CD14-positive monocyte (primary cell): ENCODE measurements around the gene LSG1. TPM values are rescaled to one million over a fixed set of nuclear protein-coding genes. Genes with fewer than 3 reads are reported as not detected.

Source experiments
- DNase-seq, 3 donors: peaks; one replicate each; pipeline ENCODE4 v3.0.0-alpha.2; 2011 to 2022
- H2AFZ ChIP-seq: 2 replicates; pipeline ENCODE4 v1.6.0; 2012; ENCODE audit warnings: mild to moderate bottlenecking, low read depth, low read length, inconsistent platforms; ENCODE audit not compliant: insufficient read depth, poor library complexity, severe bottlenecking
- H3K27ac ChIP-seq, 2 donors: 1 replicate in 1 of 2; 2 replicates in 1 of 2; pipeline ENCODE4 v1.5.1; 2012 to 2013; ENCODE audit warnings: low read length in 2 of 2, control low read depth in 1 of 2, inconsistent platforms in 1 of 2, low read depth in 1 of 2, mild to moderate bottlenecking in 1 of 2
- H3K27me3 ChIP-seq, 2 donors: one replicate each; pipeline versions ENCODE4 v1.6.0 to v1.6.1; 2011 to 2013; ENCODE audit warnings: low read length in 2 of 2; ENCODE audit not compliant: control insufficient read depth in 2 of 2, insufficient read depth in 2 of 2
- H3K36me3 ChIP-seq, 2 donors: replicated peaks in 1 of 2; 1 replicate in 1 of 2; 2 replicates in 1 of 2; pipeline versions ENCODE4 v1.5.1 to v1.6.1; 2012 to 2013; ENCODE audit warnings: low read length in 2 of 2, control low read depth in 1 of 2, inconsistent platforms in 1 of 2, mild to moderate bottlenecking in 1 of 2; ENCODE audit not compliant: insufficient read depth in 2 of 2, control insufficient read depth in 1 of 2
- H3K4me1 ChIP-seq, 2 donors: 1 replicate in 1 of 2; 2 replicates in 1 of 2; pipeline versions ENCODE4 v1.5.1 to v1.6.1; 2012 to 2013; ENCODE audit warnings: low read length in 2 of 2, control low read depth in 1 of 2, inconsistent platforms in 1 of 2, mild to moderate bottlenecking in 1 of 2, moderate library complexity in 1 of 2; ENCODE audit not compliant: insufficient read depth in 2 of 2, control insufficient read depth in 1 of 2
- H3K4me2 ChIP-seq: replicated peaks from 2 replicates; pipeline ENCODE3; 2012; ENCODE audit warnings: low read length, moderate library complexity, mild to moderate bottlenecking; ENCODE audit not compliant: poor library complexity, severe bottlenecking; ENCODE audit errors: extremely low read depth
- H3K4me3 ChIP-seq, 3 experiments: fragments of 200-600 bp in 1 of 3; sonication (generic) in 1 of 3; replicated peaks in 1 of 3; 1 replicate in 2 of 3; 2 replicates in 1 of 3; pipeline ENCODE4 v1.5.1; 2011 to 2013; ENCODE audit warnings: low read length in 3 of 3, mild to moderate bottlenecking in 3 of 3, control low read depth in 2 of 3, low read depth in 2 of 3, inconsistent platforms in 1 of 3, moderate library complexity in 1 of 3
- H3K79me2 ChIP-seq: 2 replicates; pipeline ENCODE4 v1.6.0; 2012; ENCODE audit warnings: mild to moderate bottlenecking, control low read depth, inconsistent platforms, low read length, moderate library complexity; ENCODE audit not compliant: insufficient read depth
- H3K9ac ChIP-seq: 2 replicates; pipeline ENCODE4 v1.6.0; 2017; ENCODE audit warnings: low read length, mild to moderate bottlenecking; ENCODE audit not compliant: insufficient read depth, poor library complexity, severe bottlenecking
- H3K9me3 ChIP-seq, 2 donors: replicated peaks in 1 of 2; 1 replicate in 1 of 2; 2 replicates in 1 of 2; pipeline versions ENCODE4 v1.5.1 to v1.6.1; 2012 to 2013; ENCODE audit warnings: low read length in 2 of 2, control low read depth in 1 of 2; ENCODE audit not compliant: control insufficient read depth in 1 of 2, insufficient read depth in 1 of 2
- H4K20me1 ChIP-seq: 2 replicates; pipeline ENCODE4 v1.6.0; 2012; ENCODE audit warnings: mild to moderate bottlenecking, low read length, control low read depth, moderate library complexity; ENCODE audit not compliant: insufficient read depth
- H3K27ac Mint-ChIP-seq, 7 donors: one replicate each; pipeline ENCODE4 v1.8.0; 2020; ENCODE audit warnings: mild to moderate bottlenecking in 7 of 7, mixed read lengths in 7 of 7, moderate library complexity in 6 of 7, inconsistent platforms in 2 of 7
- H3K27me3 Mint-ChIP-seq, 3 donors: one replicate each; pipeline ENCODE4 v1.8.0; 2021 to 2022; ENCODE audit warnings: low read depth in 3 of 3, mild to moderate bottlenecking in 3 of 3, mixed read lengths in 3 of 3, moderate library complexity in 3 of 3, inconsistent platforms in 1 of 3
- H3K36me3 Mint-ChIP-seq, 2 donors: one replicate each; pipeline ENCODE4 v1.8.0; 2020; ENCODE audit warnings: mixed read lengths in 2 of 2, inconsistent platforms in 1 of 2, mild to moderate bottlenecking in 1 of 2
- H3K4me1 Mint-ChIP-seq: one replicate; pipeline ENCODE4 v1.8.0; 2020; ENCODE audit warnings: mild to moderate bottlenecking, mixed read lengths
- H3K4me3 Mint-ChIP-seq, 2 donors: one replicate each; pipeline ENCODE4 v1.8.0; 2020; ENCODE audit warnings: mild to moderate bottlenecking in 2 of 2, mixed read lengths in 2 of 2, moderate library complexity in 1 of 2
- H3K9me3 Mint-ChIP-seq, 7 donors: one replicate each; pipeline ENCODE4 v1.8.0; 2020 to 2022; ENCODE audit warnings: mixed read lengths in 7 of 7, mild to moderate bottlenecking in 6 of 7, moderate library complexity in 6 of 7, inconsistent platforms in 2 of 7
- WGBS: methylation state at CpG from one replicate; pipeline ENCODE4 v1.1.5; 2013; ENCODE audit warnings: missing lambda C conversion rate; ENCODE audit not compliant: insufficient coverage; 5-methylcytosine and 5-hydroxymethylcytosine counted together
- intact Hi-C, 2 donors: fragments of 100-400 bp; cut with micrococcal nuclease; formaldehyde crosslinking; loops; one replicate each; pipeline versions ENCODE4 v1.15.0 to v1.15.1; 2023
- polyA plus RNA-seq, 3 donors: library from polyadenylated mRNA; depleted of rRNA in 1 of 3; unstranded in 2 of 3; stranded (reverse) in 1 of 3; fragments of 300-500 nt in 2 of 3; fragments of >200 nt in 1 of 3; fragmentation: Illumina TruSeq in 2 of 3; gene quantifications; 1 replicate in 2 of 3; 2 replicates in 1 of 3; pipeline ENCODE4 v1.2.3, GENCODE V29; 2012 to 2021
- TF ChIP-seq, protein P1 (sequence below): fragments of 200-600 bp; IDR thresholded peaks from one replicate; pipeline ENCODE4 v1.8.0; 2022; ENCODE audit warnings: antibody characterized with exemption, mild to moderate bottlenecking

The LSG1 gene
- polyA plus RNA-seq, 3 donors: 6.7 to 30.9 (median 9.9) TPM

DNA sequence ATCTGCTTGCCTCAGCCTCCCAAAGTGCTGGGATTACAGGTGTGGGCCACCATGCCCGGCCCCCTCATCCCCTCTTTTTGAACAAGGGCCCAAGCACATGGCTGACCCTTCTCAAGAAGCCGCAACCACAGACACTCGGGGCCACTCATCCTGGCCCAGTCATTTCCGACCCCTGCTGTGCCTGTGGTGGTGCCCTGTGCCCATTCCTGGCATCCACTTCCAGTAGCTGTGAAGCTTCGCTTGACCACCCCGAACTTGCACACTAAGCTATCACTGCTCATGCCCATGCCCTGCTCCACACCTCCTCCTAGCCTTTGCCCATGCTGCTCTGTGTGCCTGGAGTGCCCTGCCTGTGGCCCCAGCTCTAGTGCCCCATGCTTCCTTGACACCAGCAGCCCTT is 47.0 kb downstream of the LSG1 start:
- Histone ChIP-seq H3K4me1 (no peaks in the 10 kb centered on the region), H4K20me1 (no peaks in the 10 kb centered on the region), H3K27ac (no peak overlapping the region), H3K27me3 (no peaks in the 10 kb centered on the region), H3K4me3 (no peak overlapping the region), H3K36me3 (no peaks in the 10 kb centered on the region), H3K79me2 (no peaks in the 10 kb centered on the region), H2AFZ (no peak overlapping the region), H3K4me2 (no peak overlapping the region), H3K9me3 (peaks cover 0 to 10% of the 10 kb centered on the region in 2 donors), H3K9ac (no peak overlapping the region)
- Mint-ChIP-seq H3K27me3 (peaks cover 0 to 2% (median 0%) of the 10 kb centered on the region in 3 donors), H3K9me3 (peaks cover 0 to 12% (median 1%) of the 10 kb centered on the region in 7 donors), H3K4me1 (peaks cover 7% of the 10 kb centered on the region), H3K4me3 (no peak overlapping the region), H3K36me3 (peaks cover 0 to 2% of the 10 kb centered on the region in 2 donors), H3K27ac (no peak overlapping the region)
- DNase-seq: no peak
- intact Hi-C loops: no loop called here
- TF ChIP-seq, protein P1, sequence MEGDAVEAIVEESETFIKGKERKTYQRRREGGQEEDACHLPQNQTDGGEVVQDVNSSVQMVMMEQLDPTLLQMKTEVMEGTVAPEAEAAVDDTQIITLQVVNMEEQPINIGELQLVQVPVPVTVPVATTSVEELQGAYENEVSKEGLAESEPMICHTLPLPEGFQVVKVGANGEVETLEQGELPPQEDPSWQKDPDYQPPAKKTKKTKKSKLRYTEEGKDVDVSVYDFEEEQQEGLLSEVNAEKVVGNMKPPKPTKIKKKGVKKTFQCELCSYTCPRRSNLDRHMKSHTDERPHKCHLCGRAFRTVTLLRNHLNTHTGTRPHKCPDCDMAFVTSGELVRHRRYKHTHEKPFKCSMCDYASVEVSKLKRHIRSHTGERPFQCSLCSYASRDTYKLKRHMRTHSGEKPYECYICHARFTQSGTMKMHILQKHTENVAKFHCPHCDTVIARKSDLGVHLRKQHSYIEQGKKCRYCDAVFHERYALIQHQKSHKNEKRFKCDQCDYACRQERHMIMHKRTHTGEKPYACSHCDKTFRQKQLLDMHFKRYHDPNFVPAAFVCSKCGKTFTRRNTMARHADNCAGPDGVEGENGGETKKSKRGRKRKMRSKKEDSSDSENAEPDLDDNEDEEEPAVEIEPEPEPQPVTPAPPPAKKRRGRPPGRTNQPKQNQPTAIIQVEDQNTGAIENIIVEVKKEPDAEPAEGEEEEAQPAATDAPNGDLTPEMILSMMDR: no peak
- WGBS: 96% methylated on average over 6 of the region's 6 CpGs

- H3K27me3 Mint-ChIP-seq: peaks cover 0 to 2% (median 0%) of the 10 kb centered on the region in 3 donors
- no peak overlapping the region for H3K4me3 Mint-ChIP-seq
- Histone ChIP-seq H3K79me2 (no peaks in the 10 kb centered on the region), H3K9me3 (no peaks in the 10 kb centered on the region), H3K4me3 (no peak overlapping the region), H2AFZ (no peak overlapping the region), H3K4me2 (no peak overlapping the region), H3K27me3 (no peaks in the 10 kb centered on the region), H3K9ac (no peak overlapping the region), H4K20me1 (no peaks in the 10 kb centered on the region), H3K27ac (no peak overlapping the region), H3K36me3 (no peaks in the 10 kb centered on the region), H3K4me1 (no peaks in the 10 kb centered on the region)
- peaks cover 0 to 5% (median 0%) of the 10 kb centered on the region in 7 donors for H3K9me3 Mint-ChIP-seq
- peak overlapping the region in 1 of 7 donors; percentile 55 for H3K27ac Mint-ChIP-seq
- 97% methylated on average over 24 of the region's 25 CpGs for WGBS
- intact Hi-C loops: no loop called here
- TF ChIP-seq, protein P1: no peak
- H3K36me3 Mint-ChIP-seq: peaks cover 0 to 2% of the 10 kb centered on the region in 2 donors
- peaks cover 7% of the 10 kb centered on the region for H3K4me1 Mint-ChIP-seq
- DNase-seq: no peak
Measured at GRCh38 chr3:194623449-194624290, 48.3 kb downstream of the LSG1 start.
